Chondrocyte (in vitro differentiated cells): ENCODE measurements around the gene SLC12A3. TPM values are rescaled to one million over a fixed set of nuclear protein-coding genes. Genes with fewer than 3 reads are reported as not detected.

Experiments used
- DNase-seq: peaks from one replicate; pipeline ENCODE4 v3.0.0; 2021; ENCODE audit warnings: mixed read lengths, low spot score
- H3K27ac Mint-ChIP-seq: one replicate; pipeline ENCODE4 v1.8.0; 2021; ENCODE audit warnings: mild to moderate bottlenecking, moderate library complexity, mixed read lengths; ENCODE audit not compliant: unreplicated experiment
- H3K27me3 Mint-ChIP-seq: 2 replicates; pipeline ENCODE4 v1.8.0; 2021; ENCODE audit warnings: low read depth, mixed read lengths
- H3K36me3 Mint-ChIP-seq: 2 replicates; pipeline ENCODE4 v1.8.0; 2021; ENCODE audit warnings: low read depth, mixed read lengths
- H3K4me1 Mint-ChIP-seq: 2 replicates; pipeline ENCODE4 v1.8.0; 2021; ENCODE audit warnings: low read depth, mild to moderate bottlenecking, mixed read lengths
- H3K4me3 Mint-ChIP-seq: one replicate; pipeline ENCODE4 v1.8.0; 2021; ENCODE audit warnings: mild to moderate bottlenecking, moderate library complexity, mixed read lengths; ENCODE audit not compliant: unreplicated experiment
- H3K9me3 Mint-ChIP-seq: 2 replicates; pipeline ENCODE4 v1.8.0; 2021; ENCODE audit warnings: low read depth, mixed read lengths
- total RNA-seq: library from RNA; stranded (reverse); gene quantifications from 3 replicates; pipeline ENCODE4 v1.2.1, GENCODE V29; 2021
- TF ChIP-seq, protein P1 (sequence below): fragments of 200-600 bp; sonication (generic); IDR thresholded peaks from 2 replicates; pipeline ENCODE4 v1.5.0; 2021; ENCODE audit warnings: antibody characterized with exemption, mild to moderate bottlenecking, moderate library complexity

The SLC12A3 gene
- total RNA-seq, 1 donor from 2014 or later: not detected

DNA sequence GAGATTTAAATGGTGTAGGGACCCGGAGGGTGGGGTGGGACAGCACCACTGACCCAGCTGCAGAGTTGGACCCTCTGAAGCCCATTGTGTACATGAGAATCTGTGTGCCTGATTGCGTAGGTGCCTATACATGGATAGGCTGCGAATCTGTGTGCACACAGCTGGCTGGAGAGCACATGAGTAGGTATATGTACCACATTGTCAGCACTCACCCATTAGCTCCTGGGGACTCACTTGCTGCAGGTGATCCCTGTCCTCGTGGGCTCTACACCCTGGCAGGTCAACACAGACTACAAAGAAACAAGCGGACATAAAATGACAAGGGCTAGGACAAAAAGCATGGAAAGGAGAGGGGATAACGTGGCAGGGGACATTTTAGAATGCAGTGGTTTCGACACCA lies 85.4 kb downstream of the SLC12A3 start:
- Mint-ChIP-seq H3K9me3 (no peaks in the 10 kb centered on the region), H3K36me3 (no peaks in the 10 kb centered on the region), H3K27ac (peak overlapping the region; percentile 67), H3K27me3 (no peaks in the 10 kb centered on the region), H3K4me3 (no peak overlapping the region), H3K4me1 (peaks cover 10% of the 10 kb centered on the region)
- no peak for DNase-seq
- TF ChIP-seq, protein P1, sequence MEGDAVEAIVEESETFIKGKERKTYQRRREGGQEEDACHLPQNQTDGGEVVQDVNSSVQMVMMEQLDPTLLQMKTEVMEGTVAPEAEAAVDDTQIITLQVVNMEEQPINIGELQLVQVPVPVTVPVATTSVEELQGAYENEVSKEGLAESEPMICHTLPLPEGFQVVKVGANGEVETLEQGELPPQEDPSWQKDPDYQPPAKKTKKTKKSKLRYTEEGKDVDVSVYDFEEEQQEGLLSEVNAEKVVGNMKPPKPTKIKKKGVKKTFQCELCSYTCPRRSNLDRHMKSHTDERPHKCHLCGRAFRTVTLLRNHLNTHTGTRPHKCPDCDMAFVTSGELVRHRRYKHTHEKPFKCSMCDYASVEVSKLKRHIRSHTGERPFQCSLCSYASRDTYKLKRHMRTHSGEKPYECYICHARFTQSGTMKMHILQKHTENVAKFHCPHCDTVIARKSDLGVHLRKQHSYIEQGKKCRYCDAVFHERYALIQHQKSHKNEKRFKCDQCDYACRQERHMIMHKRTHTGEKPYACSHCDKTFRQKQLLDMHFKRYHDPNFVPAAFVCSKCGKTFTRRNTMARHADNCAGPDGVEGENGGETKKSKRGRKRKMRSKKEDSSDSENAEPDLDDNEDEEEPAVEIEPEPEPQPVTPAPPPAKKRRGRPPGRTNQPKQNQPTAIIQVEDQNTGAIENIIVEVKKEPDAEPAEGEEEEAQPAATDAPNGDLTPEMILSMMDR: no peak

DNA sequence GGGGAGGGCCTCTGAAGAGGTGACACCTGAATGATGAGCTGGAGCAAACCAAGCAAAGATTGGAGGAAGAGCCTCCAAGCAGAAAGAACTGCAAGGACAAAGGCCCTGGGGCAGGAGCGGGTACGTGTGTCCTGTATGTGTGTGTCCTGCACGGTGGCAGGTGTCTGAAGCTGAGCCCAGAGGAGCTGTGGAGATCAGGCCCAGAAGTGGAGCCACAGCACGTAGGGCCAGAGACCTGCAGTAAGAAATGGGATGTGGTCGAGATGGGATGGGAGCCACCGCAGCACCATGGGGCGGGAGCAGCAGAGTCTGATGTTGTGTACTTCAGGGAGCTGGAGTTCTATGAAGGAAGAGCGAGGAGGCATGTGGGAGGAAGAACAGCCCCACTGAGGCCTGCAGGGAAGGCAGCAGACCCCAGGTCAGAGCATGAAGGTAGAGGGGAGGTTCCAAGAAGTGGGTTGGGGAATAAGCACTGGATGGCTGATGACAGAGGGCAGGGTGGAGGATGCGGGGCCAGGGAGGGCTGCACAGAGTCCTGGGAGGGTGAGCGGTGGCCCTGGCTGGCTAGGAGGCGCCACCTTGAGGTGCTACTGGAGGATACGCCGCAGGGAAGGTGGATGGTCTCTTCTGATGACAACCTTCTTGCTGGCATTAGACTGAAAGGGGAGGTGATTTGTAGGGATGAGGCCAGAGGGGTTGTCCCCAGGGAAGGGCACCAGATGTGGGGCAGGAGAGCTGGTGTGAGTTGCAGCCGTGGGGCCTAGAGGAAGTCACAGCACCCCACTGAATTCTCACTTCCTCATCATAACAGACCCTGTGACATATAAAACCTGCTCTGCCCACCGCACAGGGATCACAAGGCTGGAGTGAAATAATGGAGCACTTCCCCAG lies 86.1 kb downstream of the SLC12A3 start:
- Mint-ChIP-seq H3K36me3 (no peaks in the 10 kb centered on the region), H3K4me1 (peaks cover 6% of the 10 kb centered on the region), H3K27ac (peak overlapping the region; percentile 67), H3K4me3 (no peak overlapping the region), H3K9me3 (no peaks in the 10 kb centered on the region), H3K27me3 (no peaks in the 10 kb centered on the region)
- TF ChIP-seq, protein P1: peak; percentile 83
- DNase-seq: no peak

DNA sequence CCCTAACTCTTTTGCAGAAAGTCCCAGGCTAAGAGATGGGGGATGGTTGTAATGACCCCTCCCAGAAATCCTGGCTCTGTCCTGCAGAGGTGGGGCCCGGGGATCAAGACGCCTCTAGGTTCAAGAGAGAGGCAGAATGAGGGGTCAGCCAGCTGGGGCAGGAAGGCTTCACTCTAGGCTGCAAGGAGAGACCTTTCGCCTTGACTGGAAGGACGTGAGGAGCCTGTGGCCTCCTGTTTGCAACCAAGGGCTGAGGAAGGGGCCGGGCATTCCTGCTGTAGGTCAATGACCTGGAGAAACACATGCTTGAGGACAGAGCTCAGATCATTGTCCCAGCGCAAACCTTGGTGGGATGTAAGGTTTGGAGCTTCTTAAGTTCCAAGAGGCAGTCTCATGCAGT lies 88.0 kb downstream of the SLC12A3 start:
- no peaks in the 10 kb centered on the region for H3K4me1 Mint-ChIP-seq
- H3K27ac Mint-ChIP-seq: no peak overlapping the region
- H3K36me3 Mint-ChIP-seq: no peaks in the 10 kb centered on the region
- H3K4me3 Mint-ChIP-seq: no peak overlapping the region
- no peaks in the 10 kb centered on the region for H3K9me3 Mint-ChIP-seq
- TF ChIP-seq, protein P1: no peak
- DNase-seq: no peak
- H3K27me3 Mint-ChIP-seq: no peaks in the 10 kb centered on the region

DNA sequence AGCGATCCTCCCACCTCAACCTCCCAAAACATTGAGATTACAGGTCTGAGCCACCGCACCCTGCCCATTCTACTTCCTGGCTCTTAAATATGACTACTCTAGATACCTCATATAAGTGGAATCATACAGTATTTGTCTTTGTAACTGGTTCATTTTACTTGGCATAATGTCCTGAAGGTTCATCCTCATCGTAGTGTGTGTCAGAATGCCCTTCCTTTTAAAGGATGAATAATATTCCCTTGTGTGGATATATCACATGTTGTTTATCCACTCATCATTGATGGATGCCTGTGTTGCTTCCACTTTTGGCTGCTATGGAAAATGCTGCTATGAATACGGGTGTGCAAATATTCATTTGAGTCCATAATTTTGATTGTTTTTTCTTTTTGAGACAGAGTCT lies 91.1 kb downstream of the SLC12A3 start:
- no peak overlapping the region for H3K27ac Mint-ChIP-seq

DNA sequence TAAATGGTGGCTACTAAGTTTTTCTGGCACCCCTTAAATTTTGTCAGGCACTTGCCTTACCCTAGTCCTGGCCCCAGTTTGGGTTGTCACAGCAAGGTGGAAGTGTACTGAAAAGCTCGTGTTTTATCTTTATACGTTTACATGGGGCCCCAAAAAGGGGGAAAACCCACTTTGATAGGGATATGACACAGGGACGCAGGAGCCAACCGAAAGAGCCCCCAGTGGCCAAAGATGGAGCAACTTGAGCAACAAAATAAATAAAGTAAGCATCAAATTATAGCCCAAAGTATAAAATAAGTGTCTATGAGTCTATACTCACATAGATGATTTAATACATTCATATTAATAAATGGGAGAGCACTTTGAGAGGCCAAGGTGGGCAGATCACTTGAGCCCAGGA lies 91.7 kb downstream of the SLC12A3 start:
- DNase-seq: no peak
- H3K36me3 Mint-ChIP-seq: no peaks in the 10 kb centered on the region
- peaks cover 5% of the 10 kb centered on the region for H3K4me1 Mint-ChIP-seq
- no peak overlapping the region for H3K4me3 Mint-ChIP-seq
- TF ChIP-seq, protein P1: peak; percentile 41
- H3K27ac Mint-ChIP-seq: no peak overlapping the region
- no peaks in the 10 kb centered on the region for H3K9me3 Mint-ChIP-seq
- no peaks in the 10 kb centered on the region for H3K27me3 Mint-ChIP-seq

More for the DNA sequence above, 91.1 kb downstream of the SLC12A3 start:
- TF ChIP-seq, protein P1: no peak
- Mint-ChIP-seq H3K36me3 (no peaks in the 10 kb centered on the region), H3K4me1 (peaks cover 2% of the 10 kb centered on the region), H3K4me3 (no peak overlapping the region), H3K27me3 (no peaks in the 10 kb centered on the region), H3K9me3 (no peaks in the 10 kb centered on the region)
- no peak for DNase-seq
